DMS79 treated with DMSO at 0.1 percent for 48 hours (cell line): ENCODE measurements around the gene OR11H12.
"Not testable (repeated sequence)": the region's sequence is repeated elsewhere in the genome, so short reads cannot be mapped to it uniquely, and the experiment has no call there.

Experiments
- DNase-seq: peaks from one replicate; lab custom pipeline; 2025; lab: John Stamatoyannopoulos, UW

Gene OR11H12

GRCh38 chr14:18600817-18601216 is at the start of gene OR11H12:
TSS of gene OR11H12 (plus strand) at chr14:18601117. CDS start at chr14:18601117, 0 bp downstream.
- DNase-seq = not testable (repeated sequence)

GRCh38 chr14:18582908-18583307 is 18.0 kb upstream of the OR11H12 start:
- DNase-seq = not testable (repeated sequence)

- not testable (repeated sequence) for DNase-seq
These were observed 25.8 kb downstream of the OR11H12 start for GRCh38 chr14:18626610-18627213.

GRCh38 chr14:18636066-18636465 is 35.1 kb downstream of the OR11H12 start:
- not testable (repeated sequence) for DNase-seq

- not testable (repeated sequence) for DNase-seq
These were observed 37.1 kb downstream of the OR11H12 start for GRCh38 chr14:18638032-18638431.

- not testable (repeated sequence) for DNase-seq
These were observed 37.9 kb downstream of the OR11H12 start for GRCh38 chr14:18638785-18639184.

- not testable (repeated sequence) for DNase-seq
These were observed 45.3 kb downstream of the OR11H12 start for GRCh38 chr14:18646075-18646730.
